Measurements from ENCODE around the gene FFAR3. TPM values are rescaled to one million over a fixed set of nuclear protein-coding genes. Genes with fewer than 3 reads are reported as not detected.

FFAR3 gene
- total and polyA plus RNA-seq, 2 of the 13 experiments (the other 11 are each of a cell fraction or from before 2014, with no cell fraction given) = not detected

GRCh38 chr19:35345671-35346111, 12.6 kb upstream of the FFAR3 start:
- H3K79me2 ChIP-seq (ENCODE audit: insufficient read depth, low read length) = no peaks in the 10 kb centered on the region
- no peak for FAIRE-seq
- no peak overlapping the region for H3K27ac ChIP-seq (ENCODE audit: extremely low read length, insufficient read depth, low read length)
- 91% methylated on average over 6 of the region's 11 CpGs for WGBS (ENCODE audit: low lambda C conversion rate)
- H4K20me1 ChIP-seq (ENCODE audit: insufficient read depth, low read length) = no peaks in the 10 kb centered on the region
- no peaks in the 10 kb centered on the region for H3K36me3 ChIP-seq (replicated peaks in 1 of 2; ENCODE audit: control insufficient read depth in 1 of 2, insufficient read depth in 2 of 2, low read length in 2 of 2)
- H3K4me1 ChIP-seq (ENCODE audit: insufficient read depth, low read length) = peaks cover 42% of the 10 kb centered on the region
- no peaks in the 10 kb centered on the region for H3K9me3 ChIP-seq (ENCODE audit: low read length)
- no TSS peak for BruUV-seq (replicated peaks)
- no peak overlapping the region for H3K9ac ChIP-seq (ENCODE audit: insufficient read depth, low read depth, low read length)
- no peak for DNase-seq (ENCODE audit: low spot score)
- ChIA-PET POLR2A (no interaction called here), CTCF (ENCODE audit: low intra/inter-chr PET ratio, low total read pairs) (no interaction called here)
- H3K4me2 ChIP-seq (ENCODE audit: low read depth, low read length) = no peak overlapping the region
- in situ Hi-C loops (cut with HindIII; ENCODE audit: extremely low pct_ligation_motif_present, low pct_unique_long_range_greater_than_20kb) = no loop called here
- H3K27me3 ChIP-seq (ENCODE audit: control insufficient read depth in 1 of 2, insufficient read depth in 2 of 2, low read length in 2 of 2) = 0 out of 5 replicates have a peak, but pooled peaks cover 0 to 1% of the 10 kb centered on the region in 2 experiments
- H3K4me3 ChIP-seq (replicated peaks in 1 of 3; ENCODE audit: insufficient read depth in 1 of 3, low read depth in 2 of 3, low read length in 3 of 3) = no peak overlapping the region
- H2AFZ ChIP-seq (ENCODE audit: low read length) = no peak overlapping the region
- intact Hi-C loops (cut with micrococcal nuclease; ENCODE audit: unreplicated experiment) = no loop called here
- ATAC-seq = no peak
- TF ChIP-seq, protein P1, sequence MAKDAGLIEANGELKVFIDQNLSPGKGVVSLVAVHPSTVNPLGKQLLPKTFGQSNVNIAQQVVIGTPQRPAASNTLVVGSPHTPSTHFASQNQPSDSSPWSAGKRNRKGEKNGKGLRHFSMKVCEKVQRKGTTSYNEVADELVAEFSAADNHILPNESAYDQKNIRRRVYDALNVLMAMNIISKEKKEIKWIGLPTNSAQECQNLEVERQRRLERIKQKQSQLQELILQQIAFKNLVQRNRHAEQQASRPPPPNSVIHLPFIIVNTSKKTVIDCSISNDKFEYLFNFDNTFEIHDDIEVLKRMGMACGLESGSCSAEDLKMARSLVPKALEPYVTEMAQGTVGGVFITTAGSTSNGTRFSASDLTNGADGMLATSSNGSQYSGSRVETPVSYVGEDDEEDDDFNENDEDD (CRISPR knock-in tag; IDR thresholded peaks at IDR 0.05; ENCODE audit: borderline replicate concordance) = no peak
- TF ChIP-seq FOXA3 (CRISPR knock-in tag; IDR thresholded peaks at IDR 0.05) (no peak), MZF1 (CRISPR knock-in tag; IDR thresholded peaks at IDR 0.05; ENCODE audit: borderline replicate concordance) (no peak), HOXA5 (CRISPR knock-in tag; IDR thresholded peaks at IDR 0.05) (no peak), AKAP8 (CRISPR knock-in tag; IDR thresholded peaks at IDR 0.05) (no peak), RBFOX2 (IDR thresholded peaks at IDR 0.05; ENCODE audit: low read depth, low read length) (no peak), ZNF510 (CRISPR knock-in tag; IDR thresholded peaks at IDR 0.05; ENCODE audit: low read depth) (no peak), RNF2 (conservative IDR thresholded peaks at IDR 0.05; ENCODE audit: low read depth) (no peak), ZNF766 (CRISPR knock-in tag; IDR thresholded peaks at IDR 0.05; ENCODE audit: borderline replicate concordance) (no peak), SMAD9 (CRISPR knock-in tag; IDR thresholded peaks at IDR 0.05) (no peak), U2AF2 (IDR thresholded peaks at IDR 0.05; ENCODE audit: low read depth, low read length) (no peak), EHMT2 (IDR thresholded peaks at IDR 0.05; ENCODE audit: borderline replicate concordance, low read depth, low read length) (no peak), JUND (CRISPR knock-in tag; IDR thresholded peaks at IDR 0.05) (no peak), GRHL1 (CRISPR knock-in tag; conservative IDR thresholded peaks at IDR 0.05) (no peak)
- TF ChIP-seq, protein P2, sequence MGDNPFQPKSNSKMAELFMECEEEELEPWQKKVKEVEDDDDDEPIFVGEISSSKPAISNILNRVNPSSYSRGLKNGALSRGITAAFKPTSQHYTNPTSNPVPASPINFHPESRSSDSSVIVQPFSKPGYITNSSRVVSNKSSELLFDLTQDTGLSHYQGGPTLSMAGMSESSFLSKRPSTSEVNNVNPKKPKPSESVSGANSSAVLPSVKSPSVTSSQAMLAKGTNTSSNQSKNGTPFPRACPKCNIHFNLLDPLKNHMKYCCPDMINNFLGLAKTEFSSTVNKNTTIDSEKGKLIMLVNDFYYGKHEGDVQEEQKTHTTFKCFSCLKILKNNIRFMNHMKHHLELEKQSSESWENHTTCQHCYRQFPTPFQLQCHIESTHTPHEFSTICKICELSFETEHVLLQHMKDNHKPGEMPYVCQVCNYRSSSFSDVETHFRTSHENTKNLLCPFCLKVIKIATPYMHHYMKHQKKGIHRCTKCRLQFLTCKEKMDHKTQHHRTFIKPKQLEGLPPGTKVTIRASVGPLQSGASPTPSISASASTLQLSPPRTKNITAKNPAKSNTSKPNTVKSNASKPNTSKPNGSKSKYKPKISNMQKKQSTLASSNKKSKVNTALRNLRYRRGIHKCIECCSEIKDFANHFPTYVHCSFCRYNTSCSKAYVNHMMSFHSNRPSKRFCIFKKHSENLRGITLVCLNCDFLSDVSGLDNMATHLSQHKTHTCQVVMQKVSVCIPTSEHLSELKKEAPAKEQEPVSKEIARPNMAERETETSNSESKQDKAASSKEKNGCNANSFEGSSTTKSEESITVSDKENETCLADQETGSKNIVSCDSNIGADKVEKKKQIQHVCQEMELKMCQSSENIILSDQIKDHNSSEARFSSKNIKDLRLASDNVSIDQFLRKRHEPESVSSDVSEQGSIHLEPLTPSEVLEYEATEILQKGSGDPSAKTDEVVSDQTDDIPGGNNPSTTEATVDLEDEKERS (CRISPR knock-in tag; IDR thresholded peaks at IDR 0.05) = no peak
- TF ChIP-seq, protein P3, sequence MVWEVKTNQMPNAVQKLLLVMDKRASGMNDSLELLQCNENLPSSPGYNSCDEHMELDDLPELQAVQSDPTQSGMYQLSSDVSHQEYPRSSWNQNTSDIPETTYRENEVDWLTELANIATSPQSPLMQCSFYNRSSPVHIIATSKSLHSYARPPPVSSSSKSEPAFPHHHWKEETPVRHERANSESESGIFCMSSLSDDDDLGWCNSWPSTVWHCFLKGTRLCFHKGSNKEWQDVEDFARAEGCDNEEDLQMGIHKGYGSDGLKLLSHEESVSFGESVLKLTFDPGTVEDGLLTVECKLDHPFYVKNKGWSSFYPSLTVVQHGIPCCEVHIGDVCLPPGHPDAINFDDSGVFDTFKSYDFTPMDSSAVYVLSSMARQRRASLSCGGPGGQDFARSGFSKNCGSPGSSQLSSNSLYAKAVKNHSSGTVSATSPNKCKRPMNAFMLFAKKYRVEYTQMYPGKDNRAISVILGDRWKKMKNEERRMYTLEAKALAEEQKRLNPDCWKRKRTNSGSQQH (CRISPR knock-in tag; IDR thresholded peaks at IDR 0.05; ENCODE audit: low read depth) = no peak
- TF ChIP-seq, protein P4, sequence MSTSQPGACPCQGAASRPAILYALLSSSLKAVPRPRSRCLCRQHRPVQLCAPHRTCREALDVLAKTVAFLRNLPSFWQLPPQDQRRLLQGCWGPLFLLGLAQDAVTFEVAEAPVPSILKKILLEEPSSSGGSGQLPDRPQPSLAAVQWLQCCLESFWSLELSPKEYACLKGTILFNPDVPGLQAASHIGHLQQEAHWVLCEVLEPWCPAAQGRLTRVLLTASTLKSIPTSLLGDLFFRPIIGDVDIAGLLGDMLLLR (CRISPR knock-in tag; IDR thresholded peaks at IDR 0.05) = no peak
